OCI-LY3 (cell line): ENCODE results near the gene COPRS.

ENCODE experiments used
- EZH2phosphoT487 ChIP-seq: fragments of 200-600 bp; shearing (Covaris generic); IDR thresholded peaks from 2 replicates; pipeline ENCODE4 v1.6.1; 2018; ENCODE audit warnings: antibody characterized with exemption, mixed run types, low read depth
- TF ChIP-seq, protein P1 (sequence below): fragments of 200-600, 300-600 bp; sonication (generic); IDR thresholded peaks from 2 replicates; pipeline ENCODE4 v1.5.1; 2014; ENCODE audit warnings: antibody characterized with exemption, low read length, low read depth

DNA sequence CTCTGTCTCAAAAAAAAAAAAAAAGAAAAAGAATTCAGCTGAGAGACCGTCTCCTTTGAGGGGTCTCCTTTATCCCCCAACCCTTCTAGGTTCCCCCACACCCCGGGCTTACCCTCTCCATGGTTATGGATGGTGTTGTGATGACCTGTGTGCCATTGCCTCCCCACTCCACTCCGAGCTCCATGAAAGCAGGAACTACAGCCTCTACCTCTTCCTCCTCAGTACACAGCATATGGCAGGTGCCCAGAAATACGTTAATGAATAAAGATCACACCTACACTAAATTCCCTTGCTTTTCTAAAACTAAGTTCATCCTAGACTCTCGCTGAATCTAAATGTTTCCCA lies 17.2 kb downstream of the COPRS start:
- TF ChIP-seq, protein P1, sequence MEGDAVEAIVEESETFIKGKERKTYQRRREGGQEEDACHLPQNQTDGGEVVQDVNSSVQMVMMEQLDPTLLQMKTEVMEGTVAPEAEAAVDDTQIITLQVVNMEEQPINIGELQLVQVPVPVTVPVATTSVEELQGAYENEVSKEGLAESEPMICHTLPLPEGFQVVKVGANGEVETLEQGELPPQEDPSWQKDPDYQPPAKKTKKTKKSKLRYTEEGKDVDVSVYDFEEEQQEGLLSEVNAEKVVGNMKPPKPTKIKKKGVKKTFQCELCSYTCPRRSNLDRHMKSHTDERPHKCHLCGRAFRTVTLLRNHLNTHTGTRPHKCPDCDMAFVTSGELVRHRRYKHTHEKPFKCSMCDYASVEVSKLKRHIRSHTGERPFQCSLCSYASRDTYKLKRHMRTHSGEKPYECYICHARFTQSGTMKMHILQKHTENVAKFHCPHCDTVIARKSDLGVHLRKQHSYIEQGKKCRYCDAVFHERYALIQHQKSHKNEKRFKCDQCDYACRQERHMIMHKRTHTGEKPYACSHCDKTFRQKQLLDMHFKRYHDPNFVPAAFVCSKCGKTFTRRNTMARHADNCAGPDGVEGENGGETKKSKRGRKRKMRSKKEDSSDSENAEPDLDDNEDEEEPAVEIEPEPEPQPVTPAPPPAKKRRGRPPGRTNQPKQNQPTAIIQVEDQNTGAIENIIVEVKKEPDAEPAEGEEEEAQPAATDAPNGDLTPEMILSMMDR, result no peak
- no peak for TF ChIP-seq EZH2phosphoT487
